GM12878 (cell line): ENCODE measurements around the gene LIN37. TPM values are rescaled to one million over a fixed set of nuclear protein-coding genes. Genes with fewer than 3 reads are reported as not detected.
A peak's percentile ranks its signal among the peaks of the same experiment; 100 is the strongest.

Experiments
- BMI1 ChIP-seq: fragments of 450-650 bp; IDR thresholded peaks from 2 replicates; pipeline ENCODE4 v1.6.1; 2016; ENCODE audit warnings: mild to moderate bottlenecking, moderate library complexity, borderline replicate concordance
- CHD2 ChIP-seq: IDR thresholded peaks from 2 replicates; pipeline ENCODE4 v1.6.1; 2011; ENCODE audit warnings: low read depth, low read length, improper control_type of control experiment, borderline replicate concordance
- CTCF ChIP-seq, 3 experiments: IDR thresholded peaks in 2 of 3; conservative IDR thresholded peaks in 1 of 3; 2 replicates each; pipeline ENCODE4 v1.5.1; 2011; ENCODE audit warnings: low read depth in 3 of 3, low read length in 3 of 3, mild to moderate bottlenecking in 3 of 3, control low read depth in 2 of 3, moderate library complexity in 2 of 3, inconsistent platforms in 1 of 3, mixed read lengths in 1 of 3; ENCODE audit not compliant: control insufficient read depth in 2 of 3, insufficient read depth in 1 of 3; ENCODE audit errors: extremely low read depth in 1 of 3
- CUX1 ChIP-seq: IDR thresholded peaks from 2 replicates; pipeline ENCODE4 v1.6.1; 2012; ENCODE audit warnings: improper control_type of control experiment, low read depth, low read length; ENCODE audit not compliant: insufficient replicate concordance
- DPF2 ChIP-seq: fragments of 450-650 bp; IDR thresholded peaks from 2 replicates; pipeline ENCODE4 v1.6.1; 2017; ENCODE audit warnings: mild to moderate bottlenecking
- EED ChIP-seq: sonication (generic); IDR thresholded peaks from 2 replicates; pipeline ENCODE4 v1.6.1; 2016; ENCODE audit warnings: antibody characterized with exemption, low read depth
- FOS ChIP-seq: IDR thresholded peaks from 3 replicates; pipeline ENCODE4 v1.6.1; 2011; ENCODE audit warnings: borderline replicate concordance; ENCODE audit not compliant: insufficient read length; ENCODE audit errors: extremely low read depth
- IRF5 ChIP-seq: fragments of 450-650 bp; IDR thresholded peaks from 2 replicates; pipeline ENCODE4 v1.6.1; 2017; ENCODE audit warnings: borderline replicate concordance
- KLF5 ChIP-seq: fragments of 450-650 bp; IDR thresholded peaks from 2 replicates; pipeline ENCODE4 v1.6.1; 2014; ENCODE audit warnings: mild to moderate bottlenecking; ENCODE audit not compliant: partially characterized antibody
- MEF2B ChIP-seq: fragments of 450-650 bp; IDR thresholded peaks from 2 replicates; pipeline ENCODE4 v1.6.1; 2018; ENCODE audit warnings: mild to moderate bottlenecking, moderate library complexity; ENCODE audit not compliant: partially characterized antibody, poor library complexity, severe bottlenecking
- MTA2 ChIP-seq: fragments of 450-650 bp; IDR thresholded peaks from 2 replicates; pipeline ENCODE4 v1.6.1; 2016; ENCODE audit warnings: low read depth, mild to moderate bottlenecking, moderate library complexity
- NBN ChIP-seq: fragments of 450-650 bp; IDR thresholded peaks from 2 replicates; pipeline ENCODE4 v1.6.1; 2016
- NFXL1 ChIP-seq: fragments of 450-650 bp; IDR thresholded peaks from 2 replicates; pipeline ENCODE4 v1.6.1; 2017; ENCODE audit warnings: antibody characterized with exemption, mild to moderate bottlenecking, borderline replicate concordance
- NFYA ChIP-seq: IDR thresholded peaks from 2 replicates; pipeline ENCODE4 v1.6.1; 2011; ENCODE audit warnings: low read depth, mild to moderate bottlenecking, low read length, improper control_type of control experiment, borderline replicate concordance
- NR2F1 ChIP-seq: fragments of 450-650 bp; conservative IDR thresholded peaks from 2 replicates; pipeline ENCODE4 v1.6.1; 2017; ENCODE audit warnings: mild to moderate bottlenecking
- NRF1 ChIP-seq: conservative IDR thresholded peaks from 2 replicates; pipeline ENCODE4 v1.6.1; 2011; ENCODE audit warnings: mild to moderate bottlenecking, low read depth, low read length, improper control_type of control experiment
- POLR2AphosphoS2 ChIP-seq: IDR thresholded peaks from 2 replicates; pipeline ENCODE4 v1.6.1; 2011; ENCODE audit warnings: low read depth, mild to moderate bottlenecking, low read length, improper control_type of control experiment, moderate library complexity
- SIX5 ChIP-seq: IDR thresholded peaks from 2 replicates; pipeline ENCODE4 v1.6.1; 2011; ENCODE audit warnings: mild to moderate bottlenecking, low read depth, low read length, moderate library complexity; ENCODE audit not compliant: severe bottlenecking
- SMC3 ChIP-seq: IDR thresholded peaks from 2 replicates; pipeline ENCODE4 v1.6.1; 2011; ENCODE audit warnings: low read length, improper control_type of control experiment, borderline replicate concordance
- STAT1 ChIP-seq: fragments of 450-650 bp; conservative IDR thresholded peaks from 2 replicates; pipeline ENCODE4 v1.6.1; 2014; ENCODE audit warnings: antibody characterized with exemption, mild to moderate bottlenecking
- TBL1XR1 ChIP-seq: IDR thresholded peaks from 2 replicates; pipeline ENCODE4 v1.6.1; 2012; ENCODE audit warnings: low read depth, low read length, improper control_type of control experiment
- ZZZ3 ChIP-seq: IDR thresholded peaks from 2 replicates; pipeline ENCODE4 v1.6.1; 2011; ENCODE audit warnings: low read depth; ENCODE audit not compliant: control insufficient read depth, insufficient read length
- polyA plus RNA-seq, 11 experiments: library from polyadenylated mRNA; depleted of rRNA in 4 of 11; unstranded in 6 of 11; stranded (reverse) in 5 of 11; fragments of >200 nt; fragmentation: Nextera tagmentation in 4 of 11; fragmentation: Illumina TruSeq in 1 of 11; extraction: Ambion mirVana in 4 of 11; extraction: Trizol in 1 of 11; gene quantifications; 1 replicate in 1 of 11; 2 replicates in 10 of 11; pipeline versions ENCODE4 v1.2.1 to v1.2.3, GENCODE V29; 2011 to 2016; ENCODE audit warnings: inconsistent platforms in 2 of 11, missing spikeins in 2 of 11, low read depth in 1 of 11
- total RNA-seq, 4 experiments: library from RNA; depleted of rRNA in 3 of 4; stranded (reverse); fragments of >200 nt in 3 of 4; fragmentation: Illumina TruSeq in 1 of 4; extraction: Trizol in 1 of 4; gene quantifications; 2 replicates each; pipeline versions ENCODE4 v1.2.1 to v1.2.3, GENCODE V29; 2013 to 2021

LIN37 gene
- total and polyA plus RNA-seq, 10 of the 15 experiments (the other 5 are each of a cell fraction or from before 2014, with no cell fraction given): 0.69 to 11.9 (median 7.6) TPM

- TF ChIP-seq CUX1 (no peak), NR2F1 (peak; percentile 82), ZZZ3 (no peak), DPF2 (peak; percentile 37), KLF5 (no peak), STAT1 (0 out of 2 replicates have a peak, but pooled peaks have one; percentile 29), FOS (peak; percentile 7), MTA2 (peak; percentile 37; the same call in 1 of the 2 replicates), NFXL1 (no peak), TBL1XR1 (no peak), POLR2AphosphoS2 (peak; percentile 85; the same call in 1 of the 2 replicates), MEF2B (no peak), BMI1 (no peak), EED (no peak), SIX5 (no peak), SMC3 (no peak), CTCF (IDR thresholded peaks at IDR 0.05 in 2 of 3, conservative IDR thresholded peaks at IDR 0.05 in 1 of 3; ENCODE audit: control insufficient read depth in 2 of 3, extremely low read depth in 1 of 3, insufficient read depth in 1 of 3, low read depth in 3 of 3, low read length in 3 of 3) (peak in 2 of 3 experiments; percentile 24 to 30; a peak in 4 of 6 replicates), NRF1 (peak; percentile 50), NFYA (no peak), CHD2 (peak; percentile 71), IRF5 (no peak), NBN (peak; percentile 92)
Observed at GRCh38 chr19:35740423-35741202, 7.8 kb upstream of the LIN37 start (continued).
